RKO (cell line): ENCODE results near the gene TMEM175.
A peak's percentile ranks its signal among the peaks of the same experiment; 100 is the strongest.
"Not testable (repeated sequence)": the region's sequence is repeated elsewhere in the genome, so short reads cannot be mapped to it uniquely, and the experiment has no call there.

Experiments used
- DNase-seq: peaks from one replicate; pipeline ENCODE4 v3.0.0-alpha.2; 2016; ENCODE audit warnings: low spot score

Gene TMEM175

DNA sequence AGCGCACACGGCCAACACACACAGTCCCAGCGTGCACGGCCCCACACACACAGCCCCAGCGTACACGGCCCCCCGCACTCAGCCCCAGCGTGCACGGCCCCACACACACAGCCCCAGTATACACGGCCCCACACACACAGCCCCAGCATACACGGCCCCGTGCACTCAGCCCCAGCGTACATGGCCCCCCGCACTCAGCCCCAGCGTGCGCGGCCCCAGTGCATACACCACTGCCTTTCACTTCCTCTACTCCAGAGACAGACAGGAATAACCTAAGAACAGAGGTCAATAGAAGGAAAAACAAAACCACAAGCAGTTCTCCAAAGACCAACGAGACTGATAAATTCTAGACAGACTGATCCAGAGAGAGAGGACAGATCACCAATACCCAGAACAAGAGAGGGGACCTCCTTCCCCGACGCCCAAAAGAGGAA is 17.2 kb upstream of the TMEM175 start:
- DNase-seq = no peak

- no peak for DNase-seq
These were observed 16.7 kb upstream of the TMEM175 start for GRCh38 chr4:915595-915994.

DNA sequence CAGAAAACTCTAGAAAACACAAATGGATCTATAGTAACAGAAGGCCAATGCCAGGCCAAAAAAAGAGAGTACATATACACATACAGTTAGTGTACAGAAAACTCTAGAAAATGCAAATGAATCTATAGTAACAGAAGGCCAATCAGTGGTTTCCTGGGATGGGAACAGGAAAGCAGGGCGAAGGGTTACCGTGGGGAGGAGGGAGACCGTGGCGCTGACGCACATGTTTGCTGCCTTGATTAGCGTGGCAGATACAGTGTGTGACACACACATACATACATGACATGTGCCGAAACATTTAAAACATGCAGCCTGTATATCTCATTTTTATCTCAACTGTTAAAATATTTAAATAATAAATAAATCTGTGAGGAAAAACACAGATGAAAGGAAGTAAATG is 14.8 kb upstream of the TMEM175 start:
- DNase-seq = no peak

- no peak for DNase-seq
These were observed 14.3 kb upstream of the TMEM175 start for GRCh38 chr4:917992-918391.

DNA sequence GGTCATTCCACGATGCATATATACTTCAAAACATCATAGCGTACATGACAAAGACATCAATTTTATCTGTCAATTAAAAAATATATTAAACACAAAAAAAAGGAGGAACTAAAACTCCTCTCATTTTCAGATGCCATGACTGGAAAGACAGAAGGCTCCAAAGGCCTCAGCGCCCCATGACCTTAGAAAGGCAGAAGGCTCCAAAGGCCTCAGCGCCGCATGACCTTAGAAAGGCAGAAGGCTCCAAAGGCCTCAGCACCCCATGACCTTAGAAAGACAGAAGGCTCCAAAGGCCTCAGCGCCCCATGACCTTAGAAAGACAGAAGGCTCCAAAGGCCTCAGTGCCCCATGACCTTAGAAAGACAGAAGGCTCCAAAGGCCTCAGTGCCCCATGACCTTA is 13.7 kb upstream of the TMEM175 start:
- not testable (repeated sequence) for DNase-seq

GRCh38 chr4:919004-919680 is 13.1 kb upstream of the TMEM175 start:
- DNase-seq = not testable (repeated sequence)

DNA sequence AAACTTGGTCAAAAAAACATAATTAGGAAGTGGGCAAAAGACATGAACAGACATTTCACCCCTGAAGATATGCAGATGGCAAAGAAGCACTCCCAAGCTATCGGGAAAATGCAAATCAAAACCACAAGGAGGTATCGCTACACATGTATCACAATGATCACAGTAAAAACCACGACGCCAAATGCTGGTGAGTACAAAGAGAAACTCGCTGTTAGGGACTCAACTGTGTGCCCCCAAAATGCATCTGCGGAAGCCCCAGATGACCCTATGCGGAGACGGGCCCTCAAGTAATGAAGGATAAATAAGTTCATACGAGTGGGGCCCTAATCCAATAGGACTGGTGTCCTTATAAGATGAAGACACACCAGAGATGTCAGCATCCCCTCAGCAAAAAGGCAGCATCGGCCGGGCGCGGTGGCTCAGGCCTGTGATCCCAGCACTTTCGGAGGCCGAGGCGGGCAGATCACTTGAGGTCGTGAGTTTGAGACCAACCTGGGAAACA is 10.4 kb upstream of the TMEM175 start:
- DNase-seq = no peak

GRCh38 chr4:924107-925096 is 7.9 kb upstream of the TMEM175 start:
- no peak for DNase-seq

DNA sequence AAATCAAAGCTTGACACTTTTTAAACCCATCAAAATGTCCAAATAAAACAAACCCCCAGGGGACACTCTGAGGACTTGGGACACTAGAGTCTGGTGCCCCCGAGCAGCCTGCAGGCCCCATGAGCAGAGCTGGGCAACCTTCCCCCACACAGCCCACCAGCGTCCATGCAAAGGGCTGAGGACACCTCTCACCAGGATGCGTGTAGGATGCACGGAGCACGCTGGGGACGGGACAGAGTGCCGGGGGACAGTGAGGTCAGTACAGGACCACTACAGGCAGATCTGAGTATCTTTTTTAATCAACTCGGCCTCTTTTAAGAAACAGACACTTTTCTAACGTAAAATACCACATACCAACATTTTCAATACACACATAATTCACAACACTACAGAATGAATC is 7.1 kb upstream of the TMEM175 start:
- no peak for DNase-seq

- no peak for DNase-seq
These were observed 6.3 kb upstream of the TMEM175 start for GRCh38 chr4:925771-926500.

DNA sequence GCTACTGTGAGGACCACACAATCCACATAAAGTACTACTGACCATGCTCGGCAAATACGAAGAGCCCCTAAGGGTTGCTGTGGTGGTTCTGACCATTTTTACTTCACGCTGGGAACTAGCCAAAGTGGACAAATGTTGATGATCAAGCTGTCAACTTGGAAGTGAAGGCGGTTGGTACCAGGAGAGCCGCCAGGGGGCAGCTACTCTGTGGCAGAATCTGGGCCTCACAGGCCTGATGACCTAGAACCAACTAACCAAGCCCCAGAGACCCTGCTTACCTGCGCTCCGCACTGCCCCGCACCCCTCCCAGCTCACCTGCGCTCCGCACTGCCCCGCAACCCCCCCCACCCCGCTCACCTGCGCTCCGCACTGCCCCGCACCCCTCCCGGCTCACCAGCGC is 5.7 kb upstream of the TMEM175 start:
- DNase-seq = no peak

- DNase-seq = not testable (repeated sequence)
These were observed 4.7 kb upstream of the TMEM175 start for GRCh38 chr4:927566-927965.

DNA sequence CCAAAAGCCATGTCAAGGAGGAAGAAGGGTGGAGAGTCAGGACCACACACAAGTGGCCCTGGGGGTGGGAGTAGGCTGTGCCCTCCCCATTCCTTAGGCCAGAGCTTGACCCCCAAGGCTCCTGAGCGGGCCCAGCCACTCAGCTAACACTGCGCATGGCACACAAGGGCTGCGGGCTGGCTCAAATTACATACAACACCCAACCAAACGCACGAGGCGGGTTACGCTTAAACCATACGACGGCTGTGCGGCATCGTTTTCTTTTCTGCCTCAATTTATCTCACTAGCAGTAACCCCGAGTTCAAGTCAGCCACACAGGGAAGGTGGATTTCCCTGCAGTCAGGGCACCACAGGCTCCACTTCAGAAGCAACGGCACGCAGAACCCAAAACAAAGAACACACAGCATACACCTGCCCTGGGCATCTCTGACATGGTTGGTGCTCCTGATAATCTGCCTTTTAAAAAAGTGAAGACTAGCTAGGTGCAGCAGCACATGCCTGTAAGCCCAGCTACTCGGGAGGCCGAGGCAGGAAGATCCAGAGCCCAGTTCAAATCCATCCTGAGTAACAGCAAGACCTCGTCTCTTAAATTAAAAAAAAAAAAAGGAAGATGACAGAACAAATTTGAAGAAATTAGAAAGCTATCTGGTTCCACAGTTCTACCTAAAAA is 3.0 kb upstream of the TMEM175 start:
- no peak for DNase-seq

GRCh38 chr4:930028-930551 is 2.2 kb upstream of the TMEM175 start:
- DNase-seq = no peak

GRCh38 chr4:930827-931193 is 1.4 kb upstream of the TMEM175 start:
- DNase-seq = no peak

DNA sequence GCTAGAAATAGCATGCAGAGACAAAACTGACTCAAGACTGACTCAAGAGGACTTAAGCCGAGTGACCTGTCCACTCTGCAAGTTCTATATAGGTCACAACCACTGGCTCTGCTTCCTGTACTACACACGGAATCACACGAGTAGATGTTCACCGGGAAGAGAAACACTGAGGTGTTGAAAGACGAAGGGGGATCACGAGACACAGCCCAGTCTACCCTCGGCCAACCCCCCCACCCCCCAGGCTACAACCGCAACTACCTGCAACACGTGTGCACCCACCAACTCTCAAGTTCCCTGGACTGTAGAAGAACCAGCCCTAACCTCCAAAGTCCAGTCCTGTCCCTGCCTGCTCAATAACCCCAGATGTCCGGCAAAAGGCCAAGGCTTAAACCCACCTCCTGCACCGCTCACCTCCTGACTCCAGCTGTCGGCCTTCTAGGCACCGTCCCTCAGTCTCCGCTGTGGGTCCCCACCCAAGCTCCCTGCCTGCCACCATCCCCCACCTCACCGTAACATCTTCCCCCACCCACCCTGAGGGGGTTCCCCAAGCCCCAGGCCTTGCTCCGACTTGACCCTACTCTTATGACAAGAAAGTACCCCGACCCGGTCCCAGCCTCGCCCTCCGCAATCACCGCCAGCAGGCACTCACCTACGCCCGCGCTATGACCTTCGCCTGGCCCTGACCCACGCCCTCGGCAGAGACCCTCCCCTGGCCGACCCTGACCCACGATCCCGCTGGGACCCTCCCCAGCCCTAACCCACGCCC is 883 bp upstream of the TMEM175 start:
- DNase-seq = peak; percentile 89

DNA sequence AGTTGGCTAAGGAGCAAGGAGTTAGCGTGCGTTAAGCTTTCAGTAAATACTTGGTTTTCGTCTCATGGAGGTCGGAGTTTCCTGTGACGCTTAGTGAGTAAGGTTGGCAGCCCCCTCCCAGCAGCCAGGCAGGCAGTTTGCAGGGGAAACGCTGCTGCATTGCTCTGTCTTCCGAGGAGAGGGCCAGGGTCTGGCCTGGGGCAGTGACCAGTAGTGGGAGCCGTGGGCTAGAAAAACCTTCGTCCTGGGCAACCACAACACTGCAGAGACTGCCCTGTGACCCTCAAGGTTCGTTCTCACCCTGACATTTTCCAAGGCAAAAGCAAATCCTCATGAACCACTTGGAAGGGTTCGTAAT is 432 bp downstream of the TMEM175 start:
- peak; percentile 35 for DNase-seq

GRCh38 chr4:939508-939907 is 7.2 kb downstream of the TMEM175 start:
- DNase-seq = not testable (repeated sequence)

- DNase-seq = no peak
These were observed 13.2 kb downstream of the TMEM175 start for GRCh38 chr4:945274-946102.

- no peak for DNase-seq
These were observed 13.8 kb downstream of the TMEM175 start for GRCh38 chr4:946103-946450.
